ENCODE results near the gene PCDHGB5. TPM values are rescaled to one million over a fixed set of nuclear protein-coding genes. Genes with fewer than 3 reads are reported as not detected.

Gene PCDHGB5
- total RNA-seq (2022; extraction: Qiagen RNA extraction; ENCODE audit: low read depth): 2.0 to 3.0 TPM (median 2.5 TPM) in 5 replicates

GRCh38 chr5:141397756-141398551 lies at the start of gene PCDHGB5:
Gene PCDHGB5, plus strand, starts transcription at chr5:141397947. Its CDS starts 181 bp downstream, at chr5:141398128.

DNA sequence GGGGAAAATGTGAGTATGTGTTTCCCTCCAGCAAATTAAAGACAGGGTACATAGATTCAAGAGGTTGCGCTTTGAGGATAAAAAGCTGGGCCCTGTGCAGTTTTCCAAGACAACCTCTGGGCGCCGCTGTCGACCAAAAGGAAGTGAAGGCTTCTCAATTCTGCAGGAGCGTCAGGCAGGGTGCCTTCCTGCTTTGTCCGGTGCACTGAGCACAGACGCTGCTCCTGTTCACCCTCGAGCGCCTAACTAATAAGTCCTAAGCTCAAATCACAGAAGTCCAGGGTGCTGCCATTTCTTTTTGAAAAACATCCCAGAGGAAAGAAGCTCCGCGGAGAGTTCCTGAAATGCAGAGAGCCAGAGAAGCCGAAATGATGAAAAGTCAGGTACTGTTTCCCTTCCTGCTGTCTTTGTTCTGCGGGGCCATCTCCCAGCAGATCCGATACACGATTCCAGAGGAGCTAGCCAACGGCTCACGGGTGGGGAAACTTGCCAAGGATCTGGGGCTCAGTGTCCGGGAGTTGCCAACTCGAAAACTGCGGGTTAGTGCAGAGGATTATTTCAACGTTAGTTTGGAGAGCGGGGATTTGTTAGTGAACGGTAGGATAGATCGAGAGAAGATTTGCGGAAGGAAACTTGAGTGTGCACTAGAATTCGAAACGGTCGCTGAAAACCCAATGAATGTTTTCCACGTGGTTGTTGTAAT lies 47.7 kb upstream of the PCDHGB5 start, which contains the start of gene PCDHGB1:
Gene PCDHGB1, plus strand, starts transcription at position 183 of the 703 bp plus-strand sequence. Its CDS starts 162 bp downstream, at position 345.

GRCh38 chr5:141354900-141355469 lies 42.8 kb upstream of the PCDHGB5 start, which contains the start of gene PCDHGA4:
Gene PCDHGA4, plus strand, starts transcription at chr5:141355021. Its CDS starts 87 bp downstream, at chr5:141355108.

GRCh38 chr5:141359790-141360426 lies 37.8 kb upstream of the PCDHGB5 start, which contains the start of gene PCDHGB2:
Gene PCDHGB2, plus strand, starts transcription at chr5:141359994. Its CDS starts 142 bp downstream, at chr5:141360136.

DNA sequence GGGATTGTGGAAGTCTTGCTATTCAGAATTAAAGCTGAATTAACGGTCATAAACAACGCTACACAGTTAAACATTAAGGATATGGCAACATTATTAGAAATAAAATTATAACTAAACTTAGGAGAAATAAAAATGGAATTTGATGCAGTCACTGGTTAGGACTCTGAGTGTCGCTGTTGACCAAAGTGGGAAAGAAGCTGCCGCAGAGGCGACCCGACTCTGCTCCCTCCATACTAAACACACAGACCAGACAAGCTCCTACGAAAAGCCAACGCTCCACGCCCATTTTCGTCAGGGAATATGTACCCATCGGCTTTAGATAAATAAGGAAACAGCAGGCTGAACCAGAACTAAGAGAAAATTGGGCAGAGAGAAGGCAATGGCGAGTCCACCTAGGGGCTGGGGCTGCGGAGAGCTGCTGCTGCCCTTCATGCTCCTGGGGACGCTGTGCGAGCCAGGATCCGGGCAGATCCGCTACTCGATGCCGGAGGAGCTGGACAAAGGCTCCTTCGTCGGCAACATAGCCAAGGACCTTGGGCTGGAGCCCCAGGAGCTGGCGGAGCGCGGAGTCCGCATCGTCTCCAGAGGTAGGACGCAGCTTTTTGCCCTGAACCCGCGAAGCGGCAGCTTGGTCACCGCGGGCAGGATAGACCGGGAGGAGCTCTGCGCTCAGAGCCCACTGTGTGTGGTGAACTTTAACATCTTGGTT lies 33.6 kb upstream of the PCDHGB5 start, which contains the start of gene PCDHGA5:
Gene PCDHGA5, plus strand, starts transcription at position 211 of the 709 bp plus-strand sequence. Its CDS starts 169 bp downstream, at position 380.

GRCh38 chr5:141369994-141370848 lies 27.5 kb upstream of the PCDHGB5 start, which contains the start of gene PCDHGB3:
Gene PCDHGB3, plus strand, starts transcription at chr5:141370242. Its CDS starts 153 bp downstream, at chr5:141370395.

DNA sequence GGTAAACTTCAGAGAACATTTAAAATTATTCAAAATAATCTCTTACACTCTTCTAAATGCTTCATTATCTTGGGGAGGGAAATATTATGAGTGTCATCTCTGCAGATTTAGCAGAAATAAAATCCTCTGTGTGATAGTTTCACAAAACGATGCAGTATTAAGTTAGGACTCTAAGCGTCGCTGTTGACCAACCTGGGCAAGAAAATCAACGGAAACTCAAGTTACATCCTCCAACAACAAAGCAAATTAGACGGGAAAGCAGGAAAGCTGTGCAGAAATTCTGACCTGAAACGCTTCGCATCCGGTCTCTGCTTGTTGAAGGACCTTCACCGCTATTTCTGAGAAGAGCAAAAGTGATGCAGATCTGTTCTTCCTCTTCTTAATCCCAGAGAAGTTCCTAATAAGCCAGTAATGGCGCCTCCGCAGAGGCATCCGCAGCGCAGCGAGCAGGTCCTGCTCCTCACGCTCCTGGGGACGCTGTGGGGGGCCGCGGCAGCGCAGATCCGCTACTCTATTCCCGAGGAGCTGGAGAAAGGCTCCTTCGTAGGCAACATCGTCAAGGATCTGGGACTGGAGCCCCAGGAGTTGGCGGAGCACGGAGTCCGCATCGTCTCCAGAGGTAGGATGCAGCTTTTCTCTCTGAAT lies 24.0 kb upstream of the PCDHGB5 start, which contains the start of gene PCDHGA6:
Gene PCDHGA6, plus strand, starts transcription at position 219 of the 645 bp plus-strand sequence. Its CDS starts 193 bp downstream, at position 412.

GRCh38 chr5:141382469-141383294 lies 15.1 kb upstream of the PCDHGB5 start, which contains the start of gene PCDHGA7:
Gene PCDHGA7, plus strand, starts transcription at chr5:141382742. Its CDS starts 158 bp downstream, at chr5:141382900.

DNA sequence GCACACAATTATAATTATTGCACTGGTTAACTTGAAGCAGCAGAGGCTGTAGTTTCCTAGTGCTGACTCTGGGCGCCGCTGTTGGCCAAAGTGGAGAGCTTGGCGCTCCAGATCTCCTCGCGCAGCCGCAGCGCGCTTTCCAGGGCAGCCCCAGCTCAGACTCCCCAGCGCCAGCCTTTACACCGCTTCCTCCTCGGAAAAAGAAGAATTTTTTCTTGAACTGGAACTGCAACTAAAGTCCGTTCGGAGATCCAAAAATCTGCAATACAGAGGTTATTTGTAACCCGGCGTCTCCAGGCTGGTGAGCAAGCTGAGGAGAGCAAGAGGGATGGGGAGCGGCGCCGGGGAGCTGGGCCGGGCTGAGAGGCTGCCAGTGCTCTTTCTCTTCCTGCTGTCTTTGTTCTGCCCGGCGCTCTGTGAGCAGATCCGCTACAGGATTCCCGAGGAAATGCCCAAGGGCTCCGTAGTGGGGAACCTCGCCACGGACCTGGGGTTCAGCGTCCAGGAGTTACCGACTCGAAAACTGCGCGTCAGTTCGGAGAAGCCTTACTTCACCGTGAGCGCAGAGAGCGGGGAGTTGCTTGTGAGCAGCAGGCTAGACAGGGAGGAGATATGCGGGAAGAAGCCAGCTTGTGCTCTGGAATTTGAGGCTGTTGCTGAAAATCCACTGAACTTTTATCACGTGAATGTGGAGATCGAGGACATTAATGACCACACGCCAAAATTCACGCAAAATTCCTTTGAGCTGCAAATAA lies 10.0 kb upstream of the PCDHGB5 start, which contains the start of gene PCDHGB4:
Gene PCDHGB4, plus strand, starts transcription at position 142 of the 755 bp plus-strand sequence. Its CDS starts 187 bp downstream, at position 329.

DNA sequence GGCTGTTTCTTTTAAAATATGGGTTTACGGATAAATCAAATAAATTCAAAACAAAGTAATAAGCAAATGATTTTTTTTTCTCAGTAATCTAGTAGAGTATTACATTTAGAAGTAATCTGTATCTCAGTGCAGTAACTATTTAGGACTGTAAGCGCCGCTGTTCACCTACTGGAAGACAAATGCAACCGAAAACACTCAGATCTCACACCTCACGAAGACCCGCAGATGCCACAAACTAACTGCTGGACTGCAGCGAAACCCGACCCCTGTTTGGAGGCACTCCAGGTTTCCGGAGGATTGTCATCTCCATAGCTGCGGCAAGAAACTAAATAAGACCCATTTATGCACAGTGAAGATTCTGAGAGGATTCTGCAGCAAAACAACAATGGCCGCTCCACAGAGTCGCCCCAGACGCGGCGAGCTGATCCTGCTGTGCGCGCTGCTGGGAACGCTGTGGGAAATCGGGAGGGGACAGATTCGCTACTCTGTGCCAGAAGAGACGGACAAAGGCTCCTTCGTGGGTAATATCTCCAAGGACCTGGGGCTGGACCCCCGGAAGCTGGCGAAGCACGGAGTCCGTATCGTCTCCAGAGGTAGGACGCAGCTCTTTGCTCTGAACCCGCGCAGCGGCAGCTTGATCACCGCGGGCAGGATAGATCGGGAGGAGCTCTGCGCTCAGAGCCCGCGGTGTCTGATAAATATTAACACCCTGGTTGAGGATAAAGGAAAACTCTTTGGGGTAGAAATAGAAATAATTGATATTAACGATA lies 5.1 kb upstream of the PCDHGB5 start, which contains the start of gene PCDHGA8:
Gene PCDHGA8, plus strand, starts transcription at position 205 of the 770 bp plus-strand sequence. Its CDS starts 181 bp downstream, at position 386.

GRCh38 chr5:141402553-141403243 lies 5.0 kb downstream of the PCDHGB5 start, which contains the start of gene PCDHGA9:
Gene PCDHGA9, plus strand, starts transcription at chr5:141402778. Its CDS starts 175 bp downstream, at chr5:141402953.

DNA sequence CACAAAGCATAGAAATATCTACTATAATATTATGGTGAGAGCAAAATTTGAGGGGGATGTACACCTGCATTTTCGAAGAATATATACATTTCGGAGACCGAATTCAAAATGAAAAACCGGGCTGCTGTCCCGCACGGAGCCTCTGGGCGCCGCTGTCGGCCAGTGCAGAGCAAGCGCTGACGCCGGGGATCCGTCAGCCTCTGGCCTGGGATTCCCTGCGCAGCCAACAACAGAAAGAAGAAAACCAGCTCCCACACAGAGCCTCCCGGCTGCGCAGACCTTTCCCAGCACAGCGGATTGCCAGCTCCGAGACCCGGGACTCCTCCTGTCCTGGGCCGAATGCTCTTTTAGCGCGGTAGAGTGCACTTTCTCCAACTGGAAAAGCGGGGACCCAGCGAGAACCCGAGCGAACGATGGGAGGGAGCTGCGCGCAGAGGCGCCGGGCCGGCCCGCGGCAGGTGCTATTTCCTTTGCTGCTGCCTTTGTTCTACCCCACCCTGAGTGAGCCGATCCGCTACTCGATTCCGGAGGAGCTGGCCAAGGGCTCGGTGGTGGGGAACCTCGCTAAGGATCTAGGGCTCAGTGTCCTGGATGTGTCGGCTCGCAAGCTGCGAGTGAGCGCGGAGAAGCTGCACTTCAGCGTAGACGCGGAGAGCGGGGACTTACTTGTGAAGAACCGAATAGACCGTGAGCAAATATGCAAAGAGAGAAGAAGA lies 10.2 kb downstream of the PCDHGB5 start, which contains the start of gene PCDHGB6:
Gene PCDHGB6, plus strand, starts transcription at position 232 of the 716 bp plus-strand sequence. Its CDS starts 182 bp downstream, at position 414.

DNA sequence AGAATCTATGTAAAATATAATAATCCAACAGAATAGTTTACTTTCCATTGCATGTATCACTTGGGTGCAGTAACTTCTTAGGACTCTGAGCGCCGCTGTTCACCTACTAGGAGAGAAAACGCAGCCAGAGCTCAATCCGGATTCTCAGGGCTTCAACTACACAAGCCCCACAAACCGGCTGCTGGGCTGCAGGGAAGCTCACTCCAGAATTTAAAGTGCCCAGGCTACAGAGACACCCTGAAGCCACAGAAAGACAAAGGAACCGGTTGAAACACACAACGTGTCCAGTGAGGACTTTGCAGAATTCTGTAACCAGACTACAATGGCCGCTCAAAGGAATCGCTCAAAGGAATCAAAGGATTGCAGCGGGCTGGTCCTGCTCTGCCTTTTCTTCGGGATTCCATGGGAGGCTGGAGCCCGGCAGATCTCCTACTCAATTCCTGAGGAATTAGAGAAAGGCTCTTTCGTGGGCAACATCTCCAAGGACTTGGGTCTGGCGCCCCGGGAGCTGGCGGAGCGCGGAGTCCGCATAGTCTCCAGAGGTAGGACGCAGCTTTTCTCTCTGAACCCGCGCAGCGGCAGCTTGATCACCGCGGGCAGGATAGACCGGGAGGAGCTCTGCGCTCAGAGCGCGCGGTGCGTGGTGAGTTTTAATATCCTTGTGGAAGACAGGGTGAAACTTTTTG lies 15.2 kb downstream of the PCDHGB5 start, which contains the start of gene PCDHGA10:
Gene PCDHGA10, plus strand, starts transcription at position 134 of the 686 bp plus-strand sequence. Its CDS starts 189 bp downstream, at position 323.

GRCh38 chr5:141417494-141418172 lies 19.9 kb downstream of the PCDHGB5 start, which contains the start of gene PCDHGB7:
Gene PCDHGB7, plus strand, starts transcription at chr5:141417677. Its CDS starts 183 bp downstream, at chr5:141417860.

Data from A549 treated with RU486 at 1 μM for 4 hours (cell line).